Measurements from ENCODE around the gene MAGEB3. TPM values are rescaled to one million over a fixed set of nuclear protein-coding genes. Genes with fewer than 3 reads are reported as not detected.

The MAGEB3 gene
- polyA plus RNA-seq, 1 donor (not counting 4 experiments of a cell fraction or from before 2014, with no cell fraction given), result not detected

DNA sequence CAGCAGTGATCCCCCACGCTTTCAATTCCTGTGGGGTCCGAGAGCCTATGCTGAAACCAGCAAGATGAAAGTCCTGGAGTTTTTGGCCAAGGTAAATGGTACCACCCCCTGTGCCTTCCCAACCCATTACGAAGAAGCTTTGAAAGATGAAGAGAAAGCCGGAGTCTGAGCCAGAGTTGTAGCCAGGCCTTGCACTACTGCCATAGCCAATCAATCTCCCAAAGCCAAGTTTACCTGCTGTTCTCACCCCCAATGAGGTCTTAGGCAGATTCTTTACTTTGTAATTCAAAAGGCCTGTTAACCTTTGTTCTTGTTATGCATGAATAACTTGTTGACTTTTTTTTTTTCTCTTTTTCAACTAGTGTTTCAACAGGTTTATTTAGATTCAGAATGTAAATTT lies 11.1 kb upstream of the MAGEB3 start:
- DNase-seq (ENCODE audit: low read depth, low spot score), result no peak
- no peak for FAIRE-seq
- dilution Hi-C loops (cut with MboI; ENCODE audit: extremely low pct_ligation_motif_present, low sequenced_read_pairs), result no loop called here
- H3K27me3 ChIP-seq (ENCODE audit: control insufficient read depth, extremely low read depth, insufficient read depth, low read length), result no peaks in the 10 kb centered on the region
- H3K9me1 ChIP-seq (ENCODE audit: control insufficient read depth, extremely low read depth, insufficient read depth, low read length), result no peaks in the 10 kb centered on the region
- H3K9me3 ChIP-seq (ENCODE audit: control insufficient read depth, low read depth, low read length), result peaks cover 2% of the 10 kb centered on the region
- no peaks in the 10 kb centered on the region for H3K36me3 ChIP-seq (ENCODE audit: control insufficient read depth in 2 of 2, extremely low read depth in 1 of 2, insufficient read depth in 2 of 2, low read length in 2 of 2)
- H2AFZ ChIP-seq (ENCODE audit: control insufficient read depth, low read length), result no peak overlapping the region
- no peaks in the 10 kb centered on the region for H4K20me1 ChIP-seq (ENCODE audit: control insufficient read depth, extremely low read depth, insufficient read depth, low read length)
- H3K27ac ChIP-seq (ENCODE audit: control insufficient read depth, insufficient read depth, low read length), result no peak overlapping the region
- H3K4me2 ChIP-seq (ENCODE audit: control insufficient read depth, extremely low read depth, insufficient read depth, low read depth, low read length), result no peak overlapping the region
- TF ChIP-seq EZH2 (IDR thresholded peaks at IDR 0.05; ENCODE audit: low read length), result no peak
- TF ChIP-seq, protein P1, sequence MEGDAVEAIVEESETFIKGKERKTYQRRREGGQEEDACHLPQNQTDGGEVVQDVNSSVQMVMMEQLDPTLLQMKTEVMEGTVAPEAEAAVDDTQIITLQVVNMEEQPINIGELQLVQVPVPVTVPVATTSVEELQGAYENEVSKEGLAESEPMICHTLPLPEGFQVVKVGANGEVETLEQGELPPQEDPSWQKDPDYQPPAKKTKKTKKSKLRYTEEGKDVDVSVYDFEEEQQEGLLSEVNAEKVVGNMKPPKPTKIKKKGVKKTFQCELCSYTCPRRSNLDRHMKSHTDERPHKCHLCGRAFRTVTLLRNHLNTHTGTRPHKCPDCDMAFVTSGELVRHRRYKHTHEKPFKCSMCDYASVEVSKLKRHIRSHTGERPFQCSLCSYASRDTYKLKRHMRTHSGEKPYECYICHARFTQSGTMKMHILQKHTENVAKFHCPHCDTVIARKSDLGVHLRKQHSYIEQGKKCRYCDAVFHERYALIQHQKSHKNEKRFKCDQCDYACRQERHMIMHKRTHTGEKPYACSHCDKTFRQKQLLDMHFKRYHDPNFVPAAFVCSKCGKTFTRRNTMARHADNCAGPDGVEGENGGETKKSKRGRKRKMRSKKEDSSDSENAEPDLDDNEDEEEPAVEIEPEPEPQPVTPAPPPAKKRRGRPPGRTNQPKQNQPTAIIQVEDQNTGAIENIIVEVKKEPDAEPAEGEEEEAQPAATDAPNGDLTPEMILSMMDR (optimal IDR thresholded peaks at IDR 0.05 in 1 of 3, IDR thresholded peaks at IDR 0.05 in 1 of 3, conservative IDR thresholded peaks at IDR 0.05 in 1 of 3; ENCODE audit: extremely low read depth in 1 of 3, insufficient read depth in 2 of 3, low read length in 3 of 3), result no peak
- H3K4me3 ChIP-seq (ENCODE audit: control insufficient read depth in 2 of 3, extremely low read depth in 1 of 3, insufficient read depth in 2 of 3, low read depth in 1 of 3, low read length in 3 of 3), result no peak overlapping the region
- no peaks in the 10 kb centered on the region for H3K4me1 ChIP-seq (ENCODE audit: control insufficient read depth, extremely low read depth, insufficient read depth, low read length)
- H3K79me2 ChIP-seq (ENCODE audit: control insufficient read depth, insufficient read depth, low read length), result no peaks in the 10 kb centered on the region
- H3K9ac ChIP-seq (ENCODE audit: control insufficient read depth, extremely low read depth, insufficient read depth, low read length), result no peak overlapping the region

DNA sequence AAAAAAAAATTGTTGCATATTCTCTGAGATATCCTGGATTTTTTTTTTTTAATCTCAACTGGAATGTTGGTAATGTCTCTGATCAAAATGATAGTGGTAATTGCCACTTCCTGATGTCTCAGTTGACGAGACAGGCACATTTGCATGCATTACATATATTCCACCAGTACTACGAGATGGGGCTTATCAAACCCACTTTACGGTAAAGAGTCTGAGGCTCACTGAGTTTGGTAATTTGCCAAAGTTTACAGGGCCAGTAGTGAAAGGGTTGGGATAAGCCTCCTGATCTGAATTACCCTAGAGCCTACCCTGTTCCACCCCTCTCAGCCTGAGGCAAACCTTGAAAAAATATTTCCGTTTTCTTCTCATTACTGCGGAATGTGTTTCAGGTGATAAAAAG lies 9.8 kb upstream of the MAGEB3 start:
- Histone ChIP-seq H3K4me1 (ENCODE audit: control insufficient read depth, extremely low read depth, insufficient read depth, low read length) (no peaks in the 10 kb centered on the region), H3K79me2 (ENCODE audit: control insufficient read depth, insufficient read depth, low read length) (no peaks in the 10 kb centered on the region), H3K27me3 (ENCODE audit: control insufficient read depth, extremely low read depth, insufficient read depth, low read length) (no peaks in the 10 kb centered on the region), H3K36me3 (ENCODE audit: control insufficient read depth in 2 of 2, extremely low read depth in 1 of 2, insufficient read depth in 2 of 2, low read length in 2 of 2) (no peaks in the 10 kb centered on the region), H4K20me1 (ENCODE audit: control insufficient read depth, extremely low read depth, insufficient read depth, low read length) (no peaks in the 10 kb centered on the region), H3K4me2 (ENCODE audit: control insufficient read depth, extremely low read depth, insufficient read depth, low read depth, low read length) (no peak overlapping the region), H3K4me3 (ENCODE audit: control insufficient read depth in 2 of 3, extremely low read depth in 1 of 3, insufficient read depth in 2 of 3, low read depth in 1 of 3, low read length in 3 of 3) (no peak overlapping the region), H3K9ac (ENCODE audit: control insufficient read depth, extremely low read depth, insufficient read depth, low read length) (no peak overlapping the region), H3K27ac (ENCODE audit: control insufficient read depth, insufficient read depth, low read length) (no peak overlapping the region), H3K9me3 (ENCODE audit: control insufficient read depth, low read depth, low read length) (peaks cover 2% of the 10 kb centered on the region), H2AFZ (ENCODE audit: control insufficient read depth, low read length) (no peak overlapping the region), H3K9me1 (ENCODE audit: control insufficient read depth, extremely low read depth, insufficient read depth, low read length) (no peaks in the 10 kb centered on the region)
- TF ChIP-seq, protein P1 (optimal IDR thresholded peaks at IDR 0.05 in 1 of 3, IDR thresholded peaks at IDR 0.05 in 1 of 3, conservative IDR thresholded peaks at IDR 0.05 in 1 of 3; ENCODE audit: extremely low read depth in 1 of 3, insufficient read depth in 2 of 3, low read length in 3 of 3), result no peak
- no peak for TF ChIP-seq EZH2 (IDR thresholded peaks at IDR 0.05; ENCODE audit: low read length)
- DNase-seq (ENCODE audit: low read depth, low spot score) (no peak), FAIRE-seq (no peak)
- dilution Hi-C loops (cut with MboI; ENCODE audit: extremely low pct_ligation_motif_present, low sequenced_read_pairs), result no loop called here

All from keratinocyte (primary cell).